WTC11 (cell line): ENCODE data around the gene NRG3.

Experiments used
- CTCF ChIP-seq: fragments of 200-600 bp; IDR thresholded peaks from 2 replicates; pipeline ENCODE4 v1.8.0; 2022; ENCODE audit warnings: antibody characterized with exemption
- MLX ChIP-seq: sonication (generic); formaldehyde crosslinking; IDR thresholded peaks from 2 replicates; pipeline ENCODE4 v1.8.1; 2023; ENCODE audit warnings: mild to moderate bottlenecking, missing genetic modification reagents, moderate library complexity
- NR3C1 ChIP-seq: sonication (generic); formaldehyde crosslinking; conservative IDR thresholded peaks from 2 replicates; pipeline ENCODE4 v1.8.1; 2023; ENCODE audit warnings: low read depth, mild to moderate bottlenecking, missing genetic modification reagents
- SMAD4 ChIP-seq: sonication (generic); formaldehyde crosslinking; IDR thresholded peaks from 2 replicates; pipeline ENCODE4 v1.8.0; 2022; ENCODE audit warnings: mild to moderate bottlenecking, missing genetic modification reagents
- TEAD1 ChIP-seq: sonication (generic); formaldehyde crosslinking; IDR thresholded peaks from 2 replicates; pipeline ENCODE4 v1.8.0; 2022; ENCODE audit warnings: mild to moderate bottlenecking, missing genetic modification reagents
- ZNF121 ChIP-seq: sonication (generic); formaldehyde crosslinking; IDR thresholded peaks from 2 replicates; pipeline ENCODE4 v1.8.0; 2023; ENCODE audit warnings: missing genetic modification reagents
- ZNF138 ChIP-seq: sonication (generic); formaldehyde crosslinking; conservative IDR thresholded peaks from 2 replicates; pipeline ENCODE4 v1.8.1; 2022; ENCODE audit warnings: mild to moderate bottlenecking, moderate library complexity, missing genetic modification reagents
- ZNF281 ChIP-seq: sonication (generic); formaldehyde crosslinking; IDR thresholded peaks from 2 replicates; pipeline ENCODE4 v1.8.0; 2023; ENCODE audit warnings: mild to moderate bottlenecking, missing genetic modification reagents
- ZNF416 ChIP-seq: fragments of 250-450 bp; sonication (Bioruptor Pico); IDR thresholded peaks from 2 replicates; pipeline ENCODE4 v1.9.0; 2021; ENCODE audit warnings: mild to moderate bottlenecking, inconsistent platforms
- TF ChIP-seq, protein P1 (sequence below): sonication (generic); formaldehyde crosslinking; IDR thresholded peaks from 2 replicates; pipeline ENCODE4 v1.8.0; 2022; ENCODE audit warnings: mild to moderate bottlenecking, missing genetic modification reagents
- TF ChIP-seq, protein P2 (sequence below): sonication (generic); formaldehyde crosslinking; conservative IDR thresholded peaks from 2 replicates; pipeline ENCODE4 v1.8.1; 2022; ENCODE audit warnings: mild to moderate bottlenecking, missing genetic modification reagents
- TF ChIP-seq, protein P3 (sequence below): sonication (generic); formaldehyde crosslinking; IDR thresholded peaks from 2 replicates; pipeline ENCODE4 v1.8.1; 2022; ENCODE audit warnings: low read depth, mild to moderate bottlenecking, moderate library complexity, missing genetic modification reagents, borderline replicate concordance
- TF ChIP-seq, protein P4 (sequence below): sonication (generic); formaldehyde crosslinking; IDR thresholded peaks from 2 replicates; pipeline ENCODE4 v1.8.1; 2023; ENCODE audit warnings: mild to moderate bottlenecking, missing genetic modification reagents

DNA sequence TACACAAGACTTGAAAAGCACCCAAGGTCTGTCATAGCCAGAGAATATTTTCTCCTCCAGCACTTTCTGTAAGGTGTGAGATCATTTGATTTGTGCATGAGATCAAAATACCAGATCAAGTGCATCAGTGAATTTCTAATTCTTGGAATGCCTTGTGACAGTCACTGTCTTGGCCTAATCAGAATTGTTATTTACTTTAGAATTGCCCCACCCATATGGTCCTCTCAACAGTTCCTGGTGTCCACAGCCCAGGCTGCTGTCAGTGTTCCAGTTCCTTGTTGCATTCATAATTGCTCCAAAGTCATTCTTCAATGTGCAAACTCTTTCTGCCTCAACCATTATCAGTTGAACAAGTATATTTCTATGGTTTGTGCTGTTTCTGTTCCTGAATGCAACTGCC is 770.2 kb downstream of the NRG3 start:
- TF ChIP-seq SMAD4 (CRISPR knock-in tag) (no peak), CTCF (no peak), NR3C1 (CRISPR knock-in tag) (no peak), ZNF121 (no peak), ZNF281 (CRISPR knock-in tag) (no peak), ZNF138 (CRISPR knock-in tag) (no peak), MLX (CRISPR knock-in tag) (no peak), TEAD1 (no peak), ZNF416 (CRISPR knock-in tag) (no peak)
- TF ChIP-seq, protein P1, sequence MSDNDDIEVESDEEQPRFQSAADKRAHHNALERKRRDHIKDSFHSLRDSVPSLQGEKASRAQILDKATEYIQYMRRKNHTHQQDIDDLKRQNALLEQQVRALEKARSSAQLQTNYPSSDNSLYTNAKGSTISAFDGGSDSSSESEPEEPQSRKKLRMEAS: no peak
- TF ChIP-seq, protein P2, sequence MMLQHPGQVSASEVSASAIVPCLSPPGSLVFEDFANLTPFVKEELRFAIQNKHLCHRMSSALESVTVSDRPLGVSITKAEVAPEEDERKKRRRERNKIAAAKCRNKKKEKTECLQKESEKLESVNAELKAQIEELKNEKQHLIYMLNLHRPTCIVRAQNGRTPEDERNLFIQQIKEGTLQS (CRISPR knock-in tag): no peak
- TF ChIP-seq, protein P3, sequence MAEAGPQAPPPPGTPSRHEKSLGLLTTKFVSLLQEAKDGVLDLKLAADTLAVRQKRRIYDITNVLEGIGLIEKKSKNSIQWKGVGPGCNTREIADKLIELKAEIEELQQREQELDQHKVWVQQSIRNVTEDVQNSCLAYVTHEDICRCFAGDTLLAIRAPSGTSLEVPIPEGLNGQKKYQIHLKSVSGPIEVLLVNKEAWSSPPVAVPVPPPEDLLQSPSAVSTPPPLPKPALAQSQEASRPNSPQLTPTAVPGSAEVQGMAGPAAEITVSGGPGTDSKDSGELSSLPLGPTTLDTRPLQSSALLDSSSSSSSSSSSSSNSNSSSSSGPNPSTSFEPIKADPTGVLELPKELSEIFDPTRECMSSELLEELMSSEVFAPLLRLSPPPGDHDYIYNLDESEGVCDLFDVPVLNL (CRISPR knock-in tag): no peak
- TF ChIP-seq, protein P4, sequence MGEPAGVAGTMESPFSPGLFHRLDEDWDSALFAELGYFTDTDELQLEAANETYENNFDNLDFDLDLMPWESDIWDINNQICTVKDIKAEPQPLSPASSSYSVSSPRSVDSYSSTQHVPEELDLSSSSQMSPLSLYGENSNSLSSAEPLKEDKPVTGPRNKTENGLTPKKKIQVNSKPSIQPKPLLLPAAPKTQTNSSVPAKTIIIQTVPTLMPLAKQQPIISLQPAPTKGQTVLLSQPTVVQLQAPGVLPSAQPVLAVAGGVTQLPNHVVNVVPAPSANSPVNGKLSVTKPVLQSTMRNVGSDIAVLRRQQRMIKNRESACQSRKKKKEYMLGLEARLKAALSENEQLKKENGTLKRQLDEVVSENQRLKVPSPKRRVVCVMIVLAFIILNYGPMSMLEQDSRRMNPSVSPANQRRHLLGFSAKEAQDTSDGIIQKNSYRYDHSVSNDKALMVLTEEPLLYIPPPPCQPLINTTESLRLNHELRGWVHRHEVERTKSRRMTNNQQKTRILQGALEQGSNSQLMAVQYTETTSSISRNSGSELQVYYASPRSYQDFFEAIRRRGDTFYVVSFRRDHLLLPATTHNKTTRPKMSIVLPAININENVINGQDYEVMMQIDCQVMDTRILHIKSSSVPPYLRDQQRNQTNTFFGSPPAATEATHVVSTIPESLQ: no peak
